GM19099 (cell line): ENCODE data around the gene SLC2A8.

Experiments used
- POLR2A ChIP-seq: IDR thresholded peaks from 3 replicates; pipeline ENCODE4 v1.6.1; 2011; ENCODE audit warnings: low read depth; ENCODE audit not compliant: insufficient read length; ENCODE audit errors: extremely low read depth

SLC2A8 gene

DNA sequence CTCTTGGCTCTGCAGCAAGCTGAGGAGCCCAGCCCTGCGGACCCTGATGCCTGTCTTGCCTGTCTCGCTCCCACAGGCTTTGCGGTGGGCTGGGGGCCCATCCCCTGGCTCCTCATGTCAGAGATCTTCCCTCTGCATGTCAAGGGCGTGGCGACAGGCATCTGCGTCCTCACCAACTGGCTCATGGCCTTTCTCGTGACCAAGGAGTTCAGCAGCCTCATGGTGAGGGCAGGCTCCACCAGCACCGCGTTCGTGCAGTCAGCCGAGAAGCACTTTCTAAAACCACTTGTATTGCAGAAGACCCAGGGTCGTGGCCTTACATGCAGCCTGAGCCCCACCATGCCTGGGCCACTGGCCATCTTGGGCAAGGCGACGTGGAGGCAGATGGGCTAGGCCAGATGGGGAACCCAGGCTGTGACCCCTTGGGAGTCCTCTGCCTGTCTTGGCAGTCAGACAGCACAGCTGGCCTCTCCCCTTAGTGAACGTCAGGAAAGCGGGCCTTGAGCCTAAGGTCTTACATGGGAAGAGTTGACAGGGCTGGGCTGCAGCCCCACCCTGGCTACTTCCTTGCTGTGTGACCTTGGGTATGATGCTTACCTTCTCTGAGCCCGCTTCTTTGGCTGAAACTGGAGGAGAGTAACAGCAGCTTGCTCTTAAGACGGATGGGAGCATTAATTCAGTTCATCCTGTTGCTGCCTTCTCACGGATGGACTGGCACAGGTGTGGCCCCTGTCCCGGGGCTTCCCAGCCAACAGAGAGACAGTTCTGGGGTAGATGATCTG, 8.6 kb downstream of the SLC2A8 start:
- TF ChIP-seq POLR2A: no peak

DNA sequence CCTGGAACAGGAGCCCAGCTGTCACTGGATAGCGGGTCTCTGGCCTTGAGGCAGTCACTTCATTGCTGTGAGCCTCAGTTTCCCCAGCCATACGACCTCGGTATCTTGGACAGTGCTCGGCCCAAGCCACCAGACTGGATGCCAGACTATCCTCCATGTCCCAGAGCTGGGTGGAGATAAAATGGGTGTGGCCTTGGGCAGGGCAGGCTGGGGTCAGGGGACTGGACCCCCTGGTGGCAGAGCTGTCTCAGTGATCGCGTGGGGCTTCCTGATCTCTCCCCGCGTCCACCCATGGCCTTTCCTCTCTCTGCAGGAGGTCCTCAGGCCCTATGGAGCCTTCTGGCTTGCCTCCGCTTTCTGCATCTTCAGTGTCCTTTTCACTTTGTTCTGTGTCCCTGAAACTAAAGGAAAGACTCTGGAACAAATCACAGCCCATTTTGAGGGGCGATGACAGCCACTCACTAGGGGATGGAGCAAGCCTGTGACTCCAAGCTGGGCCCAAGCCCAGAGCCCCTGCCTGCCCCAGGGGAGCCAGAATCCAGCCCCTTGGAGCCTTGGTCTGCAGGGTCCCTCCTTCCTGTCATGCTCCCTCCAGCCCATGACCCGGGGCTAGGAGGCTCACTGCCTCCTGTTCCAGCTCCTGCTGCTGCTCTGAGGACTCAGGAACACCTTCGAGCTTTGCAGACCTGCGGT, 10.0 kb downstream of the SLC2A8 start:
- TF ChIP-seq POLR2A: no peak

DNA sequence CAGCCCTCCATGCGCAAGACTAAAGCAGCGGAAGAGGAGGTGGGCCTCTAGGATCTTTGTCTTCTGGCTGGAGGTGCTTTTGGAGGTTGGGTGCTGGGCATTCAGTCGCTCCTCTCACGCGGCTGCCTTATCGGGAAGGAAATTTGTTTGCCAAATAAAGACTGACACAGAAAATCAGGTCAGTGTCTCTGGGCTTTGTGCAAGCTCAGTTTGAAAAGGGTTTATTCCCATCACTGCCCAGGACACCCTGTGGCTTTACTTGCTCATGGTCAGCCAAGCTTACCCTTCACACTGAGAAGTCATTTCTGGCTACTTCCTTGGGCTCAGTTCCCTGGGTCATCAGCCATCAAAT, 10.5 kb downstream of the SLC2A8 start:
- TF ChIP-seq POLR2A: no peak

DNA sequence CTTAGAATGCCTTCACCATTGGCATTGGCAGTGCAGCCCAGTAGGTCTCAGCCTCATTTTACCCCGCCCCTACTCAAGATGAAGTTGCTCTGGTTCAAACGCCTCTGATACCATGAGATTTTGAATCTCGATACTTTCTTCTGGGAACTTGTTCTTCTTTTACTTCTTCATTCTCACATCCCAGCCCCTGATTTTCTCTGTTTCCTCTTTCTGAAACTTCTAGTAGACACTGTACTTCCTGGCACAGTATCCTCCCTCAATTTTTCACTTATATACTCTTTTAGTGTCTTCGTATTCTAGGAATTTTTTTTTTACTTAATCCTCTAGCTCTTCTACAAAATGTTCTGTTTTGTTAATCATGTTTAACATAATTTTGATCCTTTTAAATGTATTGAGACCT, 14.2 kb downstream of the SLC2A8 start:
- TF ChIP-seq POLR2A: no peak

DNA sequence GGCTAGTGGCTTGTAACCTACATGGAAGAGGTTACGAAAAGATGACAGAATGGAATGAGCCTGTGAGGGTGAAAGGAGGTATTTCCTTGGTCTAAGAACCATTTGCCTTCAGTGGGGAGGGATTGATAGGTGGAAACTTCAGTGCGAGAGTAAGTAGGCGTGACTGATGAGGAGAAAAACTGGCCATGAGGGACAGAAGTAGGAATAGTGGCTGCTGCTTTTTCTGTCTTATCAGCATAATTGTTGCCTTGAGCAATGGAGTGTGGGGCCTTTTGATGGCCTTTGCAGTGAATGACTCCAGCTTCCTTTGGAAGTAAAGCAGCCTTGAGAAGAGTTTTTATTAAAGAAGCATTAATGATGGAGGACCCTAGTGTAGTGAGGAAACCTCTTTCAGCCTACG, 18.2 kb downstream of the SLC2A8 start:
- TF ChIP-seq POLR2A: no peak

DNA sequence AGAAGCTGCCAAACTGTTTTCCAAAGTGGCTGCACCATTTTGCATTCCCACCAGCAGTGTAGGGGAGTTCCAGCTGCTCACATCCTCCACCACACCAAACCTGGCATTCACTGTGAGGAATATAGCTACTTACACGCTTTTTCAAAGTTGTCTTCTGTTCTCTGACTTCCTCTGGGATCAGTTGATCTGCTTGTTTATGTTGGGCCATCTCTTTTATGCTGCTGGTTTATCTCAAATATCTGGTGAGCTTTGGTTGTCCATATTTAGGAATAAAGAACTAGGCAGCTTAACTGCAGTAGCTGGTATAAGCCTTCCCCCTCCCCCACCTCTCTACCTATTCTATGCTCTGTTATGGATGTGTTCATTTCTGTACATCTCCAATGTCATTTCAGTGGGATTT, 18.7 kb downstream of the SLC2A8 start:
- no peak for TF ChIP-seq POLR2A

DNA sequence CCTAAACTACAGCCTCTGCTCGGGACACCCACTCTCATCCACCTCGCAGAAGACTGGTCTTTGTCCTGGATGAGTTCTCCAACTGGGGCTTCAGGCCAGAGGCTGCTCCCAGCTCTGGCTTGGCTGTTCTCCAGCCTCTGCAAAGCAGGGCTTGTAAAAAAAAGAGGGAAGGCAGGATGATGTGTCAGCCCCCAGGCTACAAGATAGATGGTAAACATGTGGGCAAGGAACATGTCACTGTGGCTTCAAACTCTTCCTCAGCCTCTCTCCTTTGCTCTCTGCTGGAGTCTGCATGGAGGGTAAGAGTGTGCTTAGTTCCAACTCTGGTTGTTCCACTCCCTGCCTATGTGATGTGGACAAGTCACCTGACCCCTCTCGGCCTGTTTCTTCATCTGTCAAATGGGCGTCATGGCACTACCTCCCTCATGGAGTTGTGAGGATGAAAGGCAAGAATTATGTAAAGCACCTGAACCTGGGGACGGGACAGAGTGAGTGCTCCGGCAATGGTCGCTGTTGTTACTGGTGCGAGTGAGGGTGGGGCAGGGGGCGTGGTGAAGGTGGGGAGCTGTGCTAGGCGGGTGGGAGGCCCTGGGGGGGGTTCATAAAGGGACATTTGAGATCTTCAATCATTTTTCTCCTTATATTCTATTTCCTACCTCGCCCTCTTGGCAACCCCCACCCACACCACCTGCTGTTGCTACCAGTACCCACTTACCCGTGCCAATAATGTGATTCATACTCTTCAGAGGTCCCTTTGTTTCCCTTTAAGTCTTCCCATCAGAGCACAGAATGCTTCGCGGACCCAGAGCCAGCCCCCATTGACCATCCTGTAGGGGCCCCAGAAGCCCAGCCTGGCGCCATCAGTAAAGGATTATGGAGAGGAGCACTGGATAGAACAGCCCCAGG, 20.4 kb downstream of the SLC2A8 start:
- TF ChIP-seq POLR2A: no peak

DNA sequence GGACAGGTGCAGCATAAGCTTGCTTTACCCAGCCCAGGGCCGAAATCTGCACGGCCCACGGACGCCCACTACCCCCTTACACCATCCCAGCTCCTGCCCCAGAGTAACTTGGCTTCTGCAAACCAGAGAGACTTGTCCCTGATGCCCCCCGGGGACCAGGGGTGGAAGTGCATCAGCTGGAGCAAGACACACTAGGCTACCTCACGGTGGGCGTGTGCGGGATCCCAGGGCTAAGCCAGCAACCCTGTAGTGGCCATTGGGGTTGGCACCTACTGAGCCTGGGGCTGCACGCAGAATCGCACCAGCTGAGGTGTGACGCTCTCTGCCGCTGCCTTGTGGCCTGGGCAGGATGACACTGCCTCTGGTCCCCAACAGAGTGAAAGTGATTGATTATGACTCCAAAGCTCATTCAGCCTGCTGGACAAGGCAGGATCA, 21.1 kb downstream of the SLC2A8 start:
- TF ChIP-seq POLR2A: no peak

DNA sequence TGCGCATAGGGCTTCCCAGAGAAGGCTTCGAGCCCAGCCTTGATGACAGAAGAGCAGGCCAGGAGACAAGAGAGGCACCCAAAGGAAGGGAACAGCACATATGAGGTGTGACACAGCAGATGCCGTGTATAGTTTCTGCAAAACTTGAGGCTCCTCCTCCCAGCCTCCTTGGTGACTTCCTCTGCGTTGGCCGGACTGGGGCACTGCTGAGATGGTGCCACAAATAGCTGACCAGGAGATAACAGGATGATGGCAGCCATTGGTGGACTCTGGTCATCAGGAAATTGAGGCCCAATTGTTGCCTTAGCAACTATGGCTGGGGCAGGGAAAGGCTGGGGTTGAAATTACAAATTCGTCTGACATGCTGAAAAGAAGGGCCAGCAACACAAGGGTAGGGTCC, 22.4 kb downstream of the SLC2A8 start:
- no peak for TF ChIP-seq POLR2A

DNA sequence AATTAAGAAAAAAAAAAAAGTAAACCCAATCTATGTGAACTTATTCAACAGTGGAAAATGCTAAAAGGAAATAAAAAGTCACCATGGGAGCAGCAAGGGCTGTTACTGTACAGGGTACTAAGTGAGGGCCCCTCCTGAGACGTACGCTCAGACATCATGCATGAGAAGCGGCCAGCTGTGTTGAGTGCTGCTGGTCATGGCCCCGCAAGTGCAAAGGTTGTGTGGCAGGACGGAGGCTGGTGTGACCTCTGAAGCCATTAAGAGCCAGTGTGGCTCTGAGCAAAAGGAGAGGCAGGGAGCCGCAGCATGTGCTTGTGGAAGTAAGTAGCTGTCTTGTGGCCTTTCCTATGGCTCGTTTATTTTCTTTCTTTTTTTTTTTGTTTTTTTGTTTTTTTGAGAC, 24.1 kb downstream of the SLC2A8 start:
- TF ChIP-seq POLR2A: no peak

DNA sequence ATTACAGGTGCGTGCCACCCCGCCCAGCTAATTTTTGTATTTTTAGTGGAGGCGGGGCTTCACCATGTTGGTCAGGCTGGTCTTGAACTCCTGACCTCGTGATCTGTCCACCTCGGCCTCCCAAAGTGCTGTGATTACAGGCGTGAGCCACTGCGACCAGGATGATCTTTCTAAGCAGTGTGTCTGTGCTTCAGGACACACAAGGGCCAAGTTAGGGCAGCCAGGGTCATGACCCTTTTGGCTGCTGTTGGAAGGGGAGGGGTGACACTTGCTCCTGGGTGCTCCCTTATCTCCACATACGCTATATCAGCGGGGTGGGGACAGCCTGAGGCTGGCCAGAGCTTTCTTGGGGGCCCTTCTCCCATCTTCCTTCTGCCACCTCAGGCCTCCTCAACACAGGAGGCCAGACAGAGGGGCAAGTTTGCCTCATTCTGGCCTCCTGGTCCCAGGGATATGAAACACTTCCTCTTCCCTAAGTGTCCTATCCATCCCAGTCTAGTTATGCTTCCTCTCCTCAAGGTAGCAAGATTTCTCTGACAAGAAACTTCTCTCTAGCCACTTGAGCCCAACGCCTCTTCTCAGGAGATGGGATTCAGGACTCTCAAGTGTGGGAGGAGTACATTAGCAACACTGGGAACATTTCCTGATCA, 25.3 kb downstream of the SLC2A8 start:
- no peak for TF ChIP-seq POLR2A

DNA sequence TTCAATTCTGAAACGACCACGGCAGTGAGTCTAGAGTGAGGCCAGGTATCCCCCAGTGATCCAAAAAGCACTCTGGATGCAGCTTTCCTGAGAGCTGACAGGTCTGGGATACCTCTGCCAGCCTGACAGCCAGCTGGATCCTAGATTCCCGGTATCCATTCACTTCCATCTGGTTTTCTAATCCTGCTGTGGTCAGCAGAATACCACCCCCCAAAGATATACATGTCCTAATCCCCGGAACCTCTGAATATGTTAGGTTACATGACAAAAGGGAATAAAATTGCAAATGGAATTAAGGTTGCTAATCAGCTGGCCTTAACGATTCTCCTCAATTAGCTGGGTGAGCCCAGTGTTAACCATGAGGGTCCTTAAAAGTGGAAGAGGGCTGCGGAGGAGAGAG, 25.8 kb downstream of the SLC2A8 start:
- no peak for TF ChIP-seq POLR2A

DNA sequence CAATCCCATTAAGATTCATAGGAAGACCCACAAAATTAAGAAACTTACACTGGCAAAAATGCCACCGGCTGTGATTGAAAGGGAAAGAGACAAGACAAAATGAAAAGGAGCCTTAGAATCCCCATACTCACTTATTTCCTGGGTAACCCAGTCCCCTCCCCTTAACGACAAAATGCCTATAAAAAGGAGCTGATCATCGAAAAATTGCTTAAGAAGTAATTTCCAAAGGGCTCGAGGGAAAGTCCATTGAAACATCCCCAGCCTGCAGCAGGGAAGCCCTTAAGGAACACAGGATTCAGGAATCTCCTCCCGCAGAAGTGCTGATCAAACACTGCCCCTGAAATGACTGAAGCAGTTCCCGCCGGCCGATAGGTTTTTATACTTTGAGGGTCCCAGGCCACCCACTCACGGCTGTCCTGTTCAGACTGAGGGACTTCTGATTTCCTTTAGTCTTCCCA, 26.5 kb downstream of the SLC2A8 start:
- no peak for TF ChIP-seq POLR2A

DNA sequence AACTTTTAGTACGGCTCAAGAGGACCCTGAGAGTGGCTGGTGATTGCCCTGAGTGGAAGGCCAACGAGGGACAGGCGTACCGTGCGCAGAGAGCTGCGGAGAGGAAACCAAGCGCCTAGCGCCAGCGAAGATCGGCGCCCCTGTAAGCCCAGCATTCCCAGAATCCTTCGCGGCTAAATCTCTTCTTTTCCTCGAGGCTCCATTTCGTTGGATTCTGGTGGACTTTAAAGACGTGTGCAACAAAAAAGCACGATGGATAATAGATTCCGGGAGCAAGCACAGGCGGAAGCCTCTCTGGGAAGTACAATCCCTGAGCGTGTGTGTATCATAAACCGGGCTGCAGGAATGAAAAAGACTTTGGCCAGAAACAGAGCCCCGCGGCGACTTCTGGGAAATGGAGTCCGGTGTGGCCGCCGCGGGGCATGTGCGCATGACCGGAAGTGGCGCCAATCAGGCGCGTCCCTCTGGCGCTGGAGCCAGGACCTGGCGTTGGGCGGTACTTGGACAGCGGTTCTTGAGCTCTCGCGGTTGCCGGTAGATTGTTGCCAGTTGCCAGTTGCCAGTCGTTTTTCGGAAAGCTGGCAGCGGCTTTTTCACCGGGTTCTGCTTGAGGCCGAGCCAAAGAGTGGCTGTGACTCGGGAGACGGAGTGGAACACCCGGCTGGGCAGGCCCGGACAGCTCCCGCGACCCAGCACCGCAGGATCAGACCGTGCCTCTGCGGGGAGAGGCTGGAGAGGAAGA, 27.1 kb downstream of the SLC2A8 start, which contains the start of gene ZNF79:
ZNF79 (plus strand) TSS at position 449 of the 742 bp plus-strand sequence. CDS start 406 bp downstream, outside the sequence.
- peak; percentile 75 for TF ChIP-seq POLR2A
